ENCODE results near the gene FHL3. TPM values are rescaled to one million over a fixed set of nuclear protein-coding genes. Genes with fewer than 3 reads are reported as not detected.

Gene FHL3, protein sequence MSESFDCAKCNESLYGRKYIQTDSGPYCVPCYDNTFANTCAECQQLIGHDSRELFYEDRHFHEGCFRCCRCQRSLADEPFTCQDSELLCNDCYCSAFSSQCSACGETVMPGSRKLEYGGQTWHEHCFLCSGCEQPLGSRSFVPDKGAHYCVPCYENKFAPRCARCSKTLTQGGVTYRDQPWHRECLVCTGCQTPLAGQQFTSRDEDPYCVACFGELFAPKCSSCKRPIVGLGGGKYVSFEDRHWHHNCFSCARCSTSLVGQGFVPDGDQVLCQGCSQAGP
- 12.3 and 21.1 TPM in 2 replicates for total RNA-seq

DNA sequence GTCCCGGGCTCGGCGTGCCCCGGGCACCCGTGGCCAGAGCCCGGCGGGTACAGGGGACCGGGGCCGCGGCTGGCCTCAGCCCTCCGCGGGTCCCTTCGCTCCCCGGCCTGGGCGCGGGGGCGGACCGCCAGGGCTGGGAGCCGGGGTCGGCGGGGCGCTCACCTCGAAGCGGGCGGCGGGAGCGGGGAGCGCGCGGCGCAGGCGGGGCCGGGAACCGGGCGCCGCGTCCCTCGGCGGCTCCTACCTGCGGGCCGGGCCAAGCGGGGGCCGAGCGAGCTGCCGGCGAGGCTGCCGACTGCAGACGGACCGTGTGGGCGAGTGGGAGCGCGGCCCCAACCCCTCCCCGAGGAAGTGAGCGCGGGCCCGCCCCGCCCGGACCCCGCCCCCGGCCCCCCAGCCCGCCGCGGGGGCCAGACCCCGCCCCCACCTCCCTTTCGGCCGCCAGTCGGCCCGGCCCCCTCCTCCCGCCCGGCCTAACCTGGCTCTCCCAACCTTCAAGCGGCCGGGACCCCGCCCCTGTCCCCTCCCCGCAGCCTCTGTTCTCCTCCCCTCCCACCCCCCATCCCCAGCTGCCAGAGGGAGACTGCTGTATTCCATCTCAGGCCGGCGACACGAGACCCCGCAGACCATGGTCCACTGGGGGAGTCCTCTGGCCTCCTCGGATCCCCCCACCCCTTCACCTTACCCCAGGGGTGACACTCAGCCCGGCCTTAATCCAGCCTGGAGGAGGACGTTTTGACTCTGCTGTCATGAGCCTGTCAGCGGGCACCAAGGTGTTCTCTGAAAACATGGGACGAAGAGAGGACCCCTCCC, at the start of gene FHL3:
Gene FHL3, minus strand, starts transcription at position 320 of the 813 bp plus-strand sequence. CDS start 6,102 bp downstream, outside the sequence.

DNA sequence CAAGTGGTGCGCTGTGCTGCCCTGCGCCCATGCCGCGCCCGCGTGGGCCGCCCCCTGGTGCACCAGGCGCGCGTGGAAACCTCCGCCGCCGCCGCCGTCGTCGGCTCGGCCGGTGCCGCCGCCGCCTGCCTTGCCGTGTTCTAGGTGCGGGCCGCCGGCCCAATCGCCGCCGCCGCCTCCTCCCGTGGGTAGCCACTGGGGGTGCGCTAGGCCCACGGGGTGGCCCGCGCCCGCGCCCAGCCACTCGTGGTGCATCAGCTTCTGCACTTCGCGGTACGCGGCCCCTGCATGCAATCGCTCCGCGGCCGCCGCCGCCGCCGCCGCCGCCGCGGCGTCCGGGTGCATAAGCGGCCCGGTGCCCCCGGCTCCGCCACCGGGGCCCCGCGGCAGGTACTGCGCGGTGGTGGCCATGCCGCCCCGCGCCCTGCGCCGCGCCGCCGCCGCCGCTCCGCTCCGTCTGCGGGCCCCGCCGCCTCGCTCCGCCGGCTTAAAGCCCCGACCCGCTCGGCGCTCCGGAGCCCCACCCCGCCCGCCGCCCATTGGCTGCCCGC, 41.1 kb upstream of the FHL3 start, which contains the start of gene POU3F1:
Gene POU3F1, minus strand, starts transcription at position 461 of the 551 bp plus-strand sequence. Its CDS starts 50 bp downstream, at position 411.

DNA sequence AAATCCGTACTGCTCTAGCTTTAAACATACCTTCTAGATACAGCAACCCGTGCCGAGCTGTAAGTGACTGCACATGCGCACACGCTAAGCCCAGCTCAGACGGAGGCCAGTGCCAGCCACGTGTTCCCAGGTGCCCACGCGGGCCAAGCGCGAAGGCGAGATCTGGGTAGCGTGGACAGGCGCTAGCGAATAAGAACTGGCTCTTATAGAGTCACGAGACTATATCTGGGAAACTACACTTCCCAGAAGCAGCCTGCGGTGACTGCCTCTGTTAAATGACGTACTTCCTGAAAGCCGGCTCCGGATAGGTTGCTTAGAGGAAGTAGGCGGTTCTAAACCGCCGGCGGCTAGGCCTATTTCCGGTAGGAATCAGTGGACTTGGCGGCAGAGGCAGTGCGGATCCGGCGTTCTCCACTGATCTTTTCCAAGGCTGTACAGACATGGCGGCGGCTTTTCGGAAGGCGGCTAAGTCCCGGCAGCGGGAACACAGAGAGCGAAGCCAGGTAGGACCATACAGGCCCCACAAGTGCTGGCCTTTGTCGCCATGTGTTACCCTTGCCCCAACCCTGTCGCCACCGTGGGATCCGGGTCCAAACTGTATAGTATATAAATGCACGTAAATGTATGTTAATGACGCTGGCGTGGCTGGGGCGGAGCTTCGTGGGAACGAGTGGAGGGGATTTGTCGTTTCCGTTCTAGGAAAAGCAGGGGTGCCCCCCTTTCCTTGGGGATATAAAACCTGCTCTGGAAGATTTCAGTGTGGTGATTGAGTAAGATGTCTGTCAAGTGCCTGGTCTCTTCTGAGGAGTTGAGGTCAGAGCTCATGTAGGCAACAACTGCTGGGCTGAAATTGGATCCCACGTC, 7.3 kb upstream of the FHL3 start, which contains the start of gene UTP11:
Gene UTP11, plus strand, starts transcription at position 372 of the 864 bp plus-strand sequence. Its CDS starts 69 bp downstream, at position 441.

Other genes starting within 250 kb of the FHL3 start
- gene EPHA10, start 240.4 kb downstream of the FHL3 start, total RNA-seq: not detected in 2 replicates
- 0.32 TPM in 1 of 2 replicates, not detected in the other for gene MANEAL, start 211.7 kb downstream of the FHL3 start, total RNA-seq
- gene C1orf122, start 197.7 kb downstream of the FHL3 start, total RNA-seq: 21.1 TPM in 2 replicates
- 21.4 and 41.3 TPM in 2 replicates for gene YRDC, start 197.3 kb downstream of the FHL3 start, total RNA-seq
- 1.9 and 2.1 TPM in 2 replicates for gene MTF1, start 145.9 kb downstream of the FHL3 start, total RNA-seq
- 14.9 and 22.6 TPM in 2 replicates for gene INPP5B, start 58.5 kb downstream of the FHL3 start, total RNA-seq
- 121 and 127 TPM in 2 replicates for gene SF3A3, start 15.5 kb downstream of the FHL3 start, total RNA-seq
- 57.8 and 84.5 TPM in 2 replicates for gene UTP11, start 7.2 kb upstream of the FHL3 start, total RNA-seq
- not detected in 2 replicates for gene POU3F1, start 41.3 kb upstream of the FHL3 start, total RNA-seq